Myocyte (in vitro differentiated cells): ENCODE results near the gene SCUBE1. TPM values are rescaled to one million over a fixed set of nuclear protein-coding genes. Genes with fewer than 3 reads are reported as not detected.

Experiments used
- DNase-seq: peaks from one replicate; pipeline ENCODE4 v3.0.0-alpha.2; 2012; ENCODE audit warnings: low read depth
- total RNA-seq: library from RNA; depleted of rRNA; stranded (reverse); fragments of >200 nt; gene quantifications from 2 replicates; pipeline ENCODE4 v1.2.3, GENCODE V29; 2014

Gene SCUBE1
- total RNA-seq, 1 donor from 2014 or later = not detected

DNA sequence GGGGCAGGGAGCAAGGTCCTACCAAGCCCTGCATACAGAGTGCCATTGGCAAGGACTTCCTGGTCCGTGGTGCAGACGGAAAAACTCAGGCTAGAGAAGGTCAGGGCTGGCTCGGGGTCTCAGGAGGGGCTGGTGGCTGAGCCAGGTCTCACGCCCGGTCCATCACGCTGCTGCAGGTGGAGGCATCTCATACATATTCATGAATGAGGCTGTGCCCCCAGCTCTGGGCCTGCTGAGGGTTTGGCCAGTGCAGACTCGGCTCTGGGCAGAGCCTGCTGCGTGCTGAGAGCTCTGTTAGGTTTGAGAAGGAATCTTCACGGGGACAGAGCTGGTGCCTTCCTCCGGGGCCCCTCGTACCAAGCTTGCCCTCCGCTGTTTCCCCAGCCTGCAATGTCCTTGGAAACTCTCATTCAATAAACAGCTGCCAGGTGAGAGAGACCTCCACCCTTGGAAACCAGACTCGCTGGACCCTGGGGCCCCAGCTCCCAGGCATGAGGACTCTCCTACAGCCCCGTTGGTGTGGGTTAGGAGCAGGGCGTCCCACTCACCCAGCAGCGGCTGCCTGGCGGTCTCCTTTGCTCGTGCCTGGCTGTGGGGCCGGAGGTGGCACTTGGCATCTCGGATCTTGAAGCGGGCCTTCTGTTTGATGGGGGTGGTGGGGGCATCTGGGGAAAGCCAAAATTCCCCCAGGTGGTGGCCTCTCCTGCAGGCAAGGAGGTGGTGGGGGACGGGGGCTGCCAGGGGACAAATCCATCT lies 122.4 kb downstream of the SCUBE1 start:
- DNase-seq = no peak

DNA sequence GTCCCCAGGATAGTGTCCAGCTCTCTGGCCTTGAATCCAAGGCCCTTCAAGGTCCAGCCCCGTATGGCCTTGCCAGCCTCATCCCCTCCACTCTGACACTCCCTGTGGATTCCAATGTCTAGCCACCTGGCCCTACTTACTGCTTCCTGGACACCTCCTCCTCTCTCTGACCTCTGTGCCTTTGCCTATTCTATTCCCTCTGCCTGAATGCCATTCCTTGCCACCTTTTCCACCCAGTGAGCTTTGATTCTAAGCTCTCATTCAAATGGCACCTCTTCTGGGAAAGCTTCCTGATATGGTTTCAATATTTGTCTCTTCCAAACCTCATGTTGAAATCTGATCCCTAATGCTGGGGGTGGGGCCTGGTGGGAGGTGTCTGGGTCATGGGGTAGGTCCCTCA lies 124.4 kb downstream of the SCUBE1 start:
- no peak for DNase-seq

DNA sequence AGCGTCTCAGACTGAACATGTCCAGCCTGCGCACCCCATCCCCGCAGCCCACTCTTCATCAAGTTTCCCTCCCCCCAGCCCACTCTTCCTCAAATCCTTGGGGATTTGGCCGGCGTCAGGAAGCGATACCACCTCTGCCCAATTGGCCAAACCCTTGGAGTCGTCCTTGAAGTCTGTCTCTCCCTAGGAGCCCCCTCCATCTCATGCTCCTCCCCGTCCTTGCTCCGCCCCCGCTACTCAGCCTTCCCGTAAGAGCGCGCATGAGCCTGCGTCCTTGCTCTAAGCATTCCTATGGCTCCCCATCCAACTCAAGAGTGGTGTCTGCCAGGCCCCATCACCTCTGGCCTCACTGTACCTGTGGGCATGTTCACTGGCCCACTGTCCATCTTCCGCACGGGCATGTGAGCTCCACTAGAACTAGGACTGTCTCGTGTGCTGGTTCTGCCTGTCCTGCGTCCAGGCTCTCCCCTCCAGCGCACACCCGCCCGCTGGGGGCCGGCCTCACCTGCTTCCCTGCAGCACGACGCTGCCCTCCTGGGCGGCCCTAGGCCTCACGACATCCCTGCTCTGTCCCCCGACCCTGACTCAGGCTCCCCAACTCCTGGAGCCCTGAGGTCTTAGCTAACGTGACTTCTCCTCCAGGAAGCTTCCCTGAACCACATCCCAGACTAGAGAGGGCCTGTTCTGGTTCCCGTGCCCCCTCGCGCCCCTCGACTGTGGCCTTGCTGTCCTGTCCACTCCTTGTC lies 125.7 kb downstream of the SCUBE1 start:
- no peak for DNase-seq

DNA sequence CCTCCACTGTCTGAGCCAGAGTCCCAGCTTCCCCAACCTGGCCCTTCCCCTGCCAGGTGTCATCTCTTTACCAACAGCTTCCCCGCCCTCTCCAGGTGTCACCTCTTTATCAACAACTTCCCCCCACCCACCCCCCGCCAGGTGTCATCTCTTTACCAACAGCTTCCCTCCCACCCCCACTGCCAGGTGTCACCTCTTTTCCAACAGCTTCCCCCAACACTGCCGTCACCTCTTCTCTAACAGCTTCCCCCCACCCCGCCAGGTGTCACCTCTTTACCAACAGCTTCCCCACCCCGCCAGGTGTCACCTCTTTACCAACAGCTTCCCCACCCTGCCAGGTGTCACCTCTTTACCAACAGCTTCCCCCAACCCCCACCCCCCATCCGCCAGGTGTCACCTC lies 126.4 kb downstream of the SCUBE1 start:
- DNase-seq = no peak

DNA sequence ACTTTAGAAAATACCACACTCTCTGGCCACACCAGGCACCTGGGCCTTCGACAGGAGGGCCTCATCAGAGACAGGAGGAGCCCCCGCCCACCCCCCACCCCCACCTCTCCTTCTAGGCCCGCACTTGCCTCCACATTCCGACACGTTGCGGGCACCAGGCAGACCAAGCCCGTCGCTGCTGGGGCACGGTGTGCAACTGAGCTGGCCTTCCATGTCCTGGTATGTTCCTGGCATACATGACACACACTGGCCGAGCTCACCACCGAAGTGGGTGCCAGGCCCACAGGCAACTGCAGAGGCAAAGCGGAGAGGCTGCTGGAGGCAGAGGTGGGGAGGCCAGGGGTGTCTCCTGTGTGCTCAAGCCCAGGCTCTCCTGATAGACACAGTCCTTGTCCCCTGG lies 129.2 kb downstream of the SCUBE1 start:
- no peak for DNase-seq

DNA sequence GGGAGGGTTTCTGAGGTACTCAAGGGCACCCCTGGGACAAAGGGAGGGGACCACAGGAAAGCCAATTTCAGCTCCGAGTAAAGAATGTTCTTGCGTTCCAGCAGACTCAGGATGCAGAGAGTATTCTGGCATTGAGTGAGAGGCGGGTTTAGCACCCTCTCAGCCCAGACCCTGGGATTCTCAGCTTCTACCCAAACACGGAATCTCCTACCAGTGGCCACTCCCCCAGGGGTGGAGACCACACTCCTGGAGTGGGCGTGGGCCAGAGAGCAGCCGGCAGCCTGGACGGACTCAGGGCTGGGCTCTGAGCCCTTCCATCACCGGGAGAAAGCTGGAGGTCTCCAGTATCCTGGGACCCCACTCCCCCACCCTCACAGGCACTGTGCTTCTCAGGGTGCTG lies 130.1 kb downstream of the SCUBE1 start:
- no peak for DNase-seq

DNA sequence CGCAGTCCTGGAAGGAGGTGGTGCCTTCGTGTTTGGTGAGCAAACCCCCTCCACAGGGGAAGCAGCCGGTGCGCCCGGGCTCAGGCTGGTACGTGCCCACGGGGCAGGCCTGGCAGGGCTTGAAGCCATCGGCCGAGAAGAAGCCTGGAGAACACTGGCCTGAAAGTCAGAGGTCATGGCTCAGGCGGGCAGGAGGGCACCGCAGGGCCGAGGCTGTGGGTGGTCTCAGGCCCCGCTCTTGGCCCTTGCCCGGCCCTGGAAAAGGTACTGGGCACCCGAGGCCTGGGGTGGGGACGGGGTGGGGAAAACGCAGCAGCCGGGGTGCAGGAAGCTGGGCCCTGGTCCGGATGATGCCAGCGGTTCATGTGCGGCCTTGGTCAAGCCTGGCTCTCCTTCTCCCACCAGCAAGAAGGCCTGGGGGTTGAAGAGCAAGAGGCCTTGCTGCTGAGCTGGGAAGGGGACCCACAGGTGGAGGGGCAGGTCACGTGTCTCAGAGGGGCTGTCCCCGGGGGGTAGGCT lies 130.7 kb downstream of the SCUBE1 start:
- no peak for DNase-seq

DNA sequence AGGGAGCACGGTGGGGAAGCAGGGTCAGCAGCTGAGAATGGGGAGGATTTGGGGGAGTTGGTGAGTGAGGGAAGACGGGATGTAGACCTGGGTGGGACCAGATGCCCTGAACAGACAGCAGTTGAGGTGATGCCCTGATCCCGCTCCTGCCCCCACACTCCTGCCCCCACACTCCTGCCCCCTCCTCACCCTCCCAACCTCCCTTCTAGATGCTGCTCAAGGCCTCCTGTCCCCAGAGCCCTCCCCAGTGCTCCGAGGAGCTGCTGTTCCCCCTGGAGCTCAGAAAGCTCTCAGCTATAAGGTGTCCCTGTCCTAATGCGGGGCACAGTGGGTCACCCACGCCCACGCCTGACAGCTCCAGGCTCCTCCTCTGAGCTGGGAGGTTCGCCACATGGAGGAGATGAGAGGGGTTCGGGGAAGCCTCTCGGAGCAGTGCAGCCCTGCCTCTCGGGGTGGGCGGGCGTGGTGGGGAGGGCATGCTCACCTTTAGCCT lies 131.2 kb downstream of the SCUBE1 start:
- DNase-seq = no peak

DNA sequence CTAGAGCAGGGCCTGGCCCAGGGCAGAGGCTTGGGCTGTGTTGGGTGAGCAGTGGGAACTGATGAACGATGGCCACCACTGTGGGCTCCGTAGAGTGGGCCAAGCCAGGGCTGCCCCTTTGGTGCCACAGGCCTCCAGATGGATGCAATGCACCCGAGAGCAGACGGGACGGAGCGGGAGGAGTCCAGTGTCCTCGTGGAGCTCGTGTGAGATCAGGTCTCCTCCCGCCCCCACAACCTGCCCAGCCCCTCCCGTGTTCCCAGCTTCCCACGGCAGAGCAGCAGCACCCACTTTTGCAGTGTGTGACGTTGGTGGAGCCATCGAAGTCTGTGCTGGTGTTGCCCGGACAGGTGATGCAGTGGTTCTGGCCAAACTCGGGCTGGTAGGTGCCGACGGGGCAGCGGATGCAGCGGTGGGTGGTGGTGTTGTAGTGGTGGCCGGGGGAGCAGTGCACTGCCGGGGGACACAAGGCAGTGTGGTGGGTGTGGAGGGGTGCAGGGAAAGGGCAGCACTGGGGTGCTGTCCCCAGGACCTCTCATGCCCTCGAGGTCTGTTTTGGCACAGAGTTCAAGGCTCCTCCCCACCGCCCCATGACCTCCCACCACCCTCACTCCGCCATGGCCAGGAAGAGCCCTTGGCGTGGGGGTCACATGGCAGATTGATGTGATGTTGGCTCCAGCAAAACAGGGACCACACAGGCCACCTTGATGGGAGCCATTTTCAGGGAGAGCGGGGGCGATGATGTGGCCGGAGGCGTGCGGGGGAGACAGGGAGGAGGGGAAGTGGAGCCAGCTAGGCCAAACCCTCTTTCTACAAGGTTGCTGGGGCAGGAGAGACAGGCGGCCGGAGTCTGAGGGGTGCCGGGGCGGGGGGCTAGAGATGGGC lies 132.3 kb downstream of the SCUBE1 start:
- no peak for DNase-seq

DNA sequence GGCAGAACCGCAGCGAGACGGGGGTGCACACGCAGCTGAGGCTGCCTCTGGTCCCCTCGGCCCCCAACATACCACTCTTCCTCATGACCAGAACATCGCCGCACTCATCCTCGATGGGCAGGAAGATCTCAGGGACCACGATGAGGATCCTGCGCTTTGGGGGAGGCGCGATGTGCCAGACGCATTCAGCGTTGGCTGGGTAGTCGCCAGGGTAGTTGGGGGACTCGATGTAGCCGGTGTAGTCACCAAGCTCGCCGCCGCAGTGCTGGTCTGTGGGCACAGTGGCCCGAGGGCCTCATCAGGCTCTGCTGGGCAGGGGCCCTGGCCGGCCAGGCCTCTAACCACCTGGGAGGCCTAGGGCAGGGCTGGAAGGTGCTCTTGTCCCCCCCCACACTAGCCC lies 133.2 kb downstream of the SCUBE1 start:
- no peak for DNase-seq

DNA sequence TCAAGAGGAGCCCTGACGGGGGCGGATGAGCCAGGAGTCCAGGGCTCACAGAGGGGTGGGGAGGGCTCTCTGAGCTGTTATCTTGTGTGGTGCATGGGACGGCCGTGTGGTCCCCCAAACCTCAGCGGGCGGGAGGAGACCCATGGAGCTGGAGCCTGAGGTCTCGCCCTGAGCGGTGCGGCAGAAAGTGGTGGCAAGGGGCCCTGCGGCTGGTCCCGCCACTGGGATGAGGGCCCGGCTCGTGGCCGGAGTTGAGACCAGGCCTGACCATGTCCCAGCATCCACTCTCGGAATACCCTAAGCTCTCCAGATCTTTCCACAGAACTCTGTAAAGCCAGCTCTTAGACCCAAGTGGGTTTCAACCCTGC lies 133.7 kb downstream of the SCUBE1 start:
- no peak for DNase-seq

DNA sequence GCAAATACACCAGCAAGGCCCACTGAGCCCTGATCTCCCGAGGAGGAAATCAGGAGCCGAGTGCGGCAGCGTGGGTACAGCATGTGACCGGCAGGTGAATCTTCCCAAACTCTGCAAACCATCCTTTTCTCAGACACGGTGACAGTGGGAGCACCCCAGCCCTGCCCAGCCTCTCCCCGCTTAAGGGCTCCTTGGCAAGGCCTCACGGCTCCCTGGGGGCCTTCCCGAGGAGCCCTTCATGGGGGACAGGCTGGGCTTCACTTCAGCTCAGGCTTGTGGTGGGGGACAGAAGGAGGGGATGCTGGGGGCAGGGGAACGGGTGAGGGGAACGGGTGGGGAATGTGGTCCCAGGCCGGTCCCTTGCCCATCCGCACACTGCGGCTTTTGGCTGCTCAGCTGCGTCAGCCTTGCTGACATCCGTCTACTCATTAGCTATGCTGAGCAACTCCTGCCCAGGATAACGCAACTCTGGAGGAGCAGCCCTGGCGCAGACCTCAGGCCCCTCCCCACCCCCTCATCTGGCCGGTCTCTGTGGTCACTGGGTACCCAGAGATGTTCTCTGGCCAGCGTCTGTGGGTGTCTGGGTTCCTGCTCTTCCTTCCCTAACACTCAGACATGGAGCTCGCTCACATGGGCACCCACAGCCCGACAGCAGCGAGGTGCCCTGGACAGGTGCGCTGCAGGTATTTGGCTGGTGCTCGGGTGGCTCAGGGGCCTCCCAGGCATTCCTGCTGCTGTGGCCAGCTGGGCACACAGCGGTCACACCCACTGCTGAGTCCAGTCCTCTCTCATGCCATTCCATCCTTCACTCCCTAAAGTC lies 134.3 kb downstream of the SCUBE1 start:
- DNase-seq = no peak

DNA sequence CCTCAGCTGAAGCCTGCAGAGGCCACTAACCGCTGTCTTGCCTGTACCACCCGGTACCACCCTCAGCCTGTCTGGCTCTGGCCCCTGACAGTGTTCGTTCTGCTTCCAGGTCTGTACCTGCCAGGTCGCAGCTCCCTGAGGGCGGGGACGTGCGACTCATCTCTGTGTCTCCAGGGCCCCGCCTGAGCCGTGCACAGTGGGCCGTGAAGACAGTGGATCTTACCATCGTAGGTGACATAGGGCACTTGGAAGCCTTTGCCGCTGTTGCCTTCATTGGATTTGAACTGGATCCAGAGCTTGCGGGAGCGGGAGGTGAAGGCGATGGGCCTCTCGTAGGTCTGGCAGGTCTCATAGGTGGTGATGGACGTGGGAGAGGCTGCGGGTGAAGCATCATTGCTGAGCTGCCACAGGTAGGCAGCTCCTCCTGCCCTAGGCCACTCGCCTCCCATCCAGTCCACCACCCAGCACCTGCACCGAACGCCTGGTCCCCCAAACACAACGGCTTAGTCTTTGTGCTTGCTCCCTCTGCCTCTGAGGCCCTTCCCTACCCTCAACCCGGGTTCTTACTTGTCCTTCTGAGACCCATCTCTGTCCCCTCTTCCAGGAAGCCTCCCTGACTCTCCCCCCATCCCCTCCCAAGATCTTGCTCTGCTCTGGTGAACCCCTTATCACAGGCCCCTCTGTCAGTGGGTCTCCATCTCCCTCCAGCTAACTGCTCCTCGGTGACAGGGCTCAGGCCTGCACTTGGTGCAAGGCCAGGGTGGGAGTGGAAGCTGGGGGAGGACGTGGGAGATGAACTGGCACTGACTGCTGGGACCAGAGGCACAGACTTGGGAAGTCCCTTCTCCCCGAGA lies 135.1 kb downstream of the SCUBE1 start:
- no peak for DNase-seq

DNA sequence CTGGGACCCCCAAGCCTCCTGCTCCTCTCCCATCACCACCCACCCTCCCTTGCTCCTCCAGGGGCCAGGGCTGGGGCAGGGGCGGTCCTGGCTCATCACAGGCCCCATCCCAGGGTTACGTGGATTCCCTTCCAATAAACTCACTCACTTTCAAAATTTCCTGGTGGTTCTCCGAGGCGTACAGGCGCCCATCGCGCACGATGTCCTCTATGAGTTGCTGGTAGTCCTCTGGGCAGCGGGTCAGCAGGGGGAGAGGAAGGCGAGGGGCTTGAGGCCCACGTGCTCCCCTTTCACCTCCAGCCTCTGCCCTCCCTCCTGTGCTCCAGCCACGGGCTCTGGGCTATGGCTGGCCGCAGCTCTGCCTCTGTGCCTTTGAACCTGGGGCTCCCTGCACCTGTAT lies 135.8 kb downstream of the SCUBE1 start:
- DNase-seq = no peak

DNA sequence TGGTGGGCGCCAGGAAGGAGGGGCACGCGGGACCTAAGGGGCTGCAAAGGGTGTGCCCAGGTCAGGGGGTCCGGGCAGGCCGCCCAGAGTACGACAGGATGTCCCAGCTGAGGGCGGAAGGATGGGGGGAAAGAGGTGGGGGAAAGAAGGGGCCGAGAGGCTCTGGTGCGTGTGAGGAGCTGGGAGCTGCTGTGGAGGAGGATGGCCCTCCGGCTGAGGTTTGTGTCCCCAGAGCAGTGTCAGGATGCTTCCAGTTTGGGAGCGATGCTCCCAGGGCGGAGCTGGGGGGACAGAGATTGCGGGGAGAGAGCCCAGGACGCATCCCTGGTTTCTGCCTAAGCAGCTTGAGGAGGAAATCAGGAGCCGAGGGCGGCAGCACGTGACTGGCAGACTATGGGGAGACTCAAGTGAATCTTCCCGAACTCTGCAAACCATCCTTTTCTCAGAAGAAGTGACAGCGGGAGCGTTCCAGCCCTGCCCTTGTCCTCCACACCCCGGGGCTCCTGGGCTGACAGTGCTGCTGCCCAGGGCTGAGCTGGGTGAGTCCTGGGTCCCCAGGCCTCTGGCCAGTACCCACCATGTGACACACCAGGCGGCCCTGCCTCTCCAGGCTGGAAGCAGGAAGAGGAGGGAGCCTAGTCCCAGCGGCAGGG lies 136.5 kb downstream of the SCUBE1 start:
- no peak for DNase-seq

DNA sequence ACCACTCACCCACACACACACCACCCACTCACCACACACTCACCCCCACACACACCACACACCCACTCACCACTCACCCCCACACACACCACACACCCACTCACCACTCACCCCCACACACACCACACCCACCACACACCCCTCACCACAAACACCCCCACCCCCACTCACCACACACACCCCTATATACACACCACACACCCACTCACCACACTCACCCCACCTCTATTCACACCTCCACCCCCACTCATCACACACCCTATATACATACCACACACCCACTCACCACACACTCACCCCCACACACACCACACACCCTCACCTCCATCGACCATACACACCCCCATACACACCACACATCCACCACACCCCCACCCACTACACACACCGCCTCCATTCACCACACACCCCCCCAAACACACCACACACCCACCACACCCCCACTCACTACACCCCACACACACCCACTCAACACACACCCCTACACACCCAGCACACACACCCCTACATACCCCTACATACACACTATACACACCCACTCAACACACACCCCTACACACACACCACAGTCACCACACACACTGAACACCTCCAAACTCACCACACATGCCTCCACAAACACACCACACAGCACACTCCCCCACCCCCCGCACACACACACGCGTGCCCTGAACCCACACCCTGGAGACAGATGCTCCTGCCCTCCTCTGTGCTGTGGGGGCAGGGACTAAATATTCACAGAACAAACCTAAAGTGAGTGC lies 137.2 kb downstream of the SCUBE1 start:
- DNase-seq = no peak

DNA sequence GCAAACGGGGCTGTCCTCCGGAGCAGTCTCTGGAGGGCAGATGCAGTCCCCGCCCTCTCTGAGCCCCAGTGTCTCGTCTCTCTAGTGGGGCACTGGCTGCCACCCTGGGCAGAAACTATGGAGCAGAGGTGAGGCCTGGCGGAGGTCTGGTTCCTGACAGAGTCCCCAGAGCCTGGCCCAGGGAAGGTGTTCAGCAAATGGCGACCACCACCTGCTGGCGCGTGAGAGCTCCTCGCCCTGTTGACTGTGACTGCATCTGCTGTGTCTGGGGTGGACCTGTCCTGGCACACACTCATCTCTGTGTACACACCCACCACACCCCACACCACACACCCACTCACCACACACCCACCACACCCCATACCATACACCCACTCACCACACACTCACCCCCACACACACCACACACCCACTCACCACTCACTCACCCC lies 137.9 kb downstream of the SCUBE1 start:
- DNase-seq = no peak

DNA sequence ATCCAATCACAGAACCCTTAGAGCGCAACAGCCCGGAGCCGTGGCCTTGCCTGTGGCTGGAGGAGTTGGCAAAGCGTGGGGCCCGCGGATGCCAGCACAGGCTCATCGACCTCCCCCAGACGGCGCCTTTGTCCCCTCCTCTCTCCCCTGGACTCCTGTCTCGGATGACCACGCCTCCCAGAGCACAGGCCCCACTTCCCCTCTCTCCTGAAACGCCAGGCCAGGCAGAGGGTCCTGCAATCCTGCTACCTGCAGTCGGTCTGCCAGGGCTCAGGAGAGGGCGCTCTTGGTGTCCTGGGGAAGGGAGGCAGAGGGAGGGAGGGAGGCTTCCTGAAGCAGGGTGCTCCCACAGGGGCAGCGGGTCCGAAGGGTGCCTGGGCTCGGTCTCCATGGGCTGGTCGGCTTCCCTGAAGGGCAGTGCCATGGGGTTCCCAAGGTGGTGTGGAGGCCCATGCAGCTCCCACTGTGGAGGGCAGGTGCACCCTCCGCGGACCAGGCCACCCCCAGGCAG lies 139.6 kb downstream of the SCUBE1 start:
- DNase-seq = no peak
